ENCODE results near the gene SNRK.

GRCh38 chr3:43296565-43296964 lies 10.2 kb downstream of the SNRK start:
- TF ChIP-seq CTCF (IDR thresholded peaks at IDR 0.05) (no peak), POLR2A (IDR thresholded peaks at IDR 0.05) (no peak)
